ENCODE results near the gene DHX30. TPM values are rescaled to one million over a fixed set of nuclear protein-coding genes. Genes with fewer than 3 reads are reported as not detected.

The DHX30 gene
- total RNA-seq, 1 donor, result 51.5 TPM

DNA sequence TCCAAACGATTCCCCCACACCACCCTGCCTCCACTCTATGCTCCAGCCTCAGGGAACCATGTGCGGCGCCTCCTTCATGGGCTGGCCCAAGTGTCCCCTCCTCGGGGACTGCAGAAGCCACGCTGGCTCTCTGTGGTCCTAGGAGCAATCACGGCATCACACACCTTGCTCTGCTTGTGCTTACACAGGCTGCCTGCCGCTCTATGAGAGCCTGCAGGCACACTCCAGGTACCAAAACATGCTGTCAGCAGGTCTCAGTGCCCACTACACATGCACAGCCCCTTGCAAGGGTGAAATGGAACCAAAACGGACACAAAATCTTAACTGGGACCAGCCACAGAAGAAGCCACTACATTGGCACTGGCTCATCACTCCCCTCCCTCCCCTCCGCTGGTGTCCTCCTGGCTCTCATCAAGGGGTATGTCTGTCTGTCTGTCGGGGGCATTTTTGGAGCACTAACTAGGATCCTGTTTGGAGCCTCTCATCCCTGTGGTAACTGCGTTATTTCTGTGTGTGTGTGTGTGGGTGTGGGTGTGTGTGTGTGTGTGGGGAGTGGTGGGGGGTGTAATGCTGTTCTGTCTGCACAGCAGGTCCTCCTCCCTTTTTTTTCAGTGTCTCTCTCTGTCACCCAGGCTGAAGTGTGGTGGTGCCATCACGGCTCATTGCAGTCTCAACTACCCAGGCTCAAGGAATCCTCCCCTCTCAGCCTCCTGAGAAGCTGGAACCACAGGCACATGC lies 60.6 kb downstream of the DHX30 start:
- DNase-seq (ENCODE audit: low read depth), result no peak
- no peak for TF ChIP-seq CTCF (IDR thresholded peaks at IDR 0.05; ENCODE audit: insufficient read depth, low read length)
- H3K4me3 ChIP-seq (ENCODE audit: low read depth, low read length), result no peak overlapping the region

GRCh38 chr3:47865192-47865591 lies 62.3 kb downstream of the DHX30 start:
- DNase-seq (ENCODE audit: low read depth), result no peak
- H3K4me3 ChIP-seq (ENCODE audit: low read depth, low read length), result no peak overlapping the region
- no peak for TF ChIP-seq CTCF (IDR thresholded peaks at IDR 0.05; ENCODE audit: insufficient read depth, low read length)

- no peak overlapping the region for H3K4me3 ChIP-seq (ENCODE audit: low read depth, low read length)
- no peak for TF ChIP-seq CTCF (IDR thresholded peaks at IDR 0.05; ENCODE audit: insufficient read depth, low read length)
- no peak for DNase-seq (ENCODE audit: low read depth)
Measured at GRCh38 chr3:47867451-47868044, 64.6 kb downstream of the DHX30 start.

DNA sequence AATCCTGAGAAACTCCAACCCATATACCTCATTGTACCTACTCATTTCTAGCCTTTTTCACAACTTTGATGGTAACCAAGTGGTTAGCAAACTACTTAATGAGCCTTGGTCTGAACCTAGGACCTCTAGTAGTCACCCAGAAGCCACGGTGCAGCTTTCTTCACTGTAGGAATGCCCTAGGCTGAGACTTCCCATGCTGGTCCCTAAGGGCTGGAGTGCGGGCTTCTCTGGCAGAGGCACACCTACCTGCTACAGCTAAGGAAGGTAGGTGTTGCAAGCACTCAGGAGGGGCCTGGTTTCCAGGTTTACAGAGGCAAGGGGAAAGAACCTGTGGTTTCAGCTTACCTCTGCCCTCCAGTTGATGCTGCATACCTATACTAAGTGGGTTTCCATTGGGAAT lies 65.4 kb downstream of the DHX30 start:
- DNase-seq (ENCODE audit: low read depth), result no peak
- H3K4me3 ChIP-seq (ENCODE audit: low read depth, low read length), result no peak overlapping the region
- no peak for TF ChIP-seq CTCF (IDR thresholded peaks at IDR 0.05; ENCODE audit: insufficient read depth, low read length)

- H3K4me3 ChIP-seq (ENCODE audit: low read depth, low read length), result no peak overlapping the region
- no peak for DNase-seq (ENCODE audit: low read depth)
Measured at GRCh38 chr3:47870156-47870555, 67.2 kb downstream of the DHX30 start.

DNA sequence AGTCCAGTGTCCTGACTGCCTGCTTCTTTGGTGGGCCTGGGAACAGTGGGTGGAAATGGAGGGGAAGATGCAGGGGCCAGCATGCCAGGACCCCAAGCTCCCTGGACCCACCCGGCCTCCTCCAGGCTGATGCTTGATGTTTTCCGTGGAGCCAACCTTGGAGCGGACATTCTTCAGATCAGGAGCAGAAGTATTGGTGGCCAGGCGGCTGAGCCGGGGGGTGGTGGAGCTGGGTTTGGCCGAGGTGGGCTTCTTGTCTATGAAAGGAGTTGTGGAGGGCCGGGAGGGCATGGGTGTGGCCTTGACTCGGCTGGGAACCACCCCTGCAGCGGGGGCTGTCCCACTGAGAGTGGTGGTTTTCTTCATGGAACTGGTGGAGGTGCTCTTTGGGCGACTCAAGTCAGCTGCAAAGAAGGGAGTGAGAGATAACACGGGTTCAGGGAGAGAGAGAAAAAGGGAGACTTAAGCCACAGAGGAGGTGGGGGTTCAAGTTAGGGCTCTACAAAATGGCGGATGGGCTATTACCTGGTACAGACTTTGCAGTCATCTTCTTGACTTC lies 67.8 kb downstream of the DHX30 start:
- no peak for DNase-seq (ENCODE audit: low read depth)

More at GRCh38 chr3:47870156-47870555, 67.2 kb downstream of the DHX30 start:
- no peak for TF ChIP-seq CTCF (IDR thresholded peaks at IDR 0.05; ENCODE audit: insufficient read depth, low read length)

More for the DNA sequence above, 67.8 kb downstream of the DHX30 start:
- no peak overlapping the region for H3K4me3 ChIP-seq (ENCODE audit: low read depth, low read length)
- TF ChIP-seq CTCF (IDR thresholded peaks at IDR 0.05; ENCODE audit: insufficient read depth, low read length), result no peak
